HCT116 (cell line): ENCODE measurements around the gene GALNT2. TPM values are rescaled to one million over a fixed set of nuclear protein-coding genes. Genes with fewer than 3 reads are reported as not detected.

Experiments used
- ATAC-seq: fragments of 200-7000 bp; cut with Tn5 transposase; 2 replicates; pipeline ENCODE4 v1.9.1; 2020; ENCODE audit warnings: mild to moderate bottlenecking, moderate library complexity
- BruUV-seq: library from RNA; stranded (reverse); fragments of 400-500 nt; replicated peaks from 2 replicates; lab custom pipeline; 2021; lab: Mats Ljungman, UMichigan
- CTCF ChIA-PET: fragments of 300-600 bp; sonication (Branson Sonifier 250); formaldehyde crosslinking; loops from one replicate; lab custom pipeline; 2021; ENCODE audit warnings: antibody characterized with exemption; lab: Charles Lee
- POLR2A ChIA-PET: fragments of 300-600, 350-600 bp; sonication (Branson Sonifier 250); formaldehyde crosslinking; loops from one replicate; lab custom pipeline; 2021; ENCODE audit warnings: antibody characterized with exemption; lab: Charles Lee
- RAD21 ChIA-PET, 2 experiments: fragments of 300-600 bp; sonication (Branson Sonifier 250); formaldehyde crosslinking; loops; one replicate each; lab custom pipeline; 2023; ENCODE audit warnings: low total read pairs in 2 of 2; ENCODE audit not compliant: uncharacterized antibody in 2 of 2, unreplicated experiment in 2 of 2, low non-redundant PET in 1 of 2; lab: Charles Lee
- DNase-seq: peaks from one replicate; pipeline ENCODE4 v3.0.0-alpha.2; 2010; ENCODE audit warnings: low read depth, low spot score
- H2AFZ ChIP-seq: fragments of 200-600 bp; shearing (Covaris generic), sonication (generic); 2 replicates; pipeline ENCODE4 v1.6.1; 2017; ENCODE audit warnings: low read depth, mixed run types, mixed read lengths, antibody characterized with exemption, low read length; ENCODE audit not compliant: poor library complexity, severe bottlenecking
- H3K27ac ChIP-seq: 2 replicates; pipeline ENCODE4 v1.5.1; 2012; ENCODE audit warnings: low read depth, low read length
- H3K27me3 ChIP-seq: fragments of 200-600 bp; sonication (generic); 2 replicates; pipeline ENCODE4 v1.6.1; 2016; ENCODE audit warnings: mixed run types, low read length, mixed read lengths; ENCODE audit not compliant: insufficient read depth
- H3K36me3 ChIP-seq, 2 experiments: fragments of 200-500 bp in 1 of 2; fragments of 200-600 bp in 1 of 2; sonication (Bioruptor generic) in 1 of 2; sonication (generic) in 1 of 2; 2 replicates each; pipeline versions ENCODE4 v1.5.1 to v1.6.1; 2014 to 2016; ENCODE audit warnings: low read length in 2 of 2, inconsistent platforms in 1 of 2, mixed read lengths in 1 of 2, mixed run types in 1 of 2; ENCODE audit not compliant: insufficient read depth in 2 of 2, control insufficient read depth in 1 of 2
- H3K4me1 ChIP-seq, 2 experiments: fragments of 200-600 bp in 1 of 2; sonication (generic) in 1 of 2; 2 replicates each; pipeline versions ENCODE4 v1.5.1 to v1.6.1; 2012 to 2017; ENCODE audit warnings: low read length in 2 of 2, inconsistent platforms in 1 of 2, mild to moderate bottlenecking in 1 of 2, mixed read lengths in 1 of 2, mixed run types in 1 of 2, moderate library complexity in 1 of 2; ENCODE audit not compliant: insufficient read depth in 2 of 2, control insufficient read depth in 1 of 2
- H3K4me2 ChIP-seq: fragments of 200-600 bp; sonication (generic); 2 replicates; pipeline ENCODE4 v1.6.1; 2017; ENCODE audit warnings: mixed run types, low read length, mixed read lengths
- H3K4me3 ChIP-seq, 2 experiments: fragments of 200-600 bp in 1 of 2; sonication (generic) in 1 of 2; replicated peaks in 1 of 2; 2 replicates each; pipeline ENCODE4 v1.5.1; 2011 to 2016; ENCODE audit warnings: low read length in 2 of 2, control low read depth in 1 of 2, low read depth in 1 of 2, mild to moderate bottlenecking in 1 of 2, mixed read lengths in 1 of 2, mixed run types in 1 of 2
- H3K79me2 ChIP-seq: fragments of 200-600 bp; sonication (generic); 2 replicates; pipeline ENCODE4 v1.6.1; 2017; ENCODE audit warnings: mild to moderate bottlenecking, mixed run types, low read length, moderate library complexity, mixed read lengths; ENCODE audit not compliant: insufficient read depth
- H3K9ac ChIP-seq: fragments of 200-600 bp; sonication (generic); 2 replicates; pipeline ENCODE4 v1.6.1; 2016; ENCODE audit warnings: low read length, mixed read lengths
- H3K9me2 ChIP-seq: fragments of 200-600 bp; sonication (generic), shearing (Covaris generic); 2 replicates; pipeline ENCODE4 v1.6.1; 2017; ENCODE audit warnings: mixed run types, mild to moderate bottlenecking, moderate library complexity; ENCODE audit not compliant: insufficient read depth
- H3K9me3 ChIP-seq, 2 experiments: fragments of 200-500 bp in 1 of 2; fragments of 200-600 bp in 1 of 2; sonication (Bioruptor generic) in 1 of 2; sonication (generic) in 1 of 2; 2 replicates each; pipeline ENCODE4 v1.6.1; 2014 to 2017; ENCODE audit warnings: low read length in 2 of 2, mixed read lengths in 2 of 2, inconsistent platforms in 1 of 2, low read depth in 1 of 2, mild to moderate bottlenecking in 1 of 2, mixed run types in 1 of 2, moderate library complexity in 1 of 2; ENCODE audit not compliant: control insufficient read depth in 1 of 2, insufficient read depth in 1 of 2
- H4K20me1 ChIP-seq: fragments of 200-600 bp; sonication (generic), shearing (Covaris generic); 2 replicates; pipeline ENCODE4 v1.6.1; 2017; ENCODE audit warnings: mixed run types, mild to moderate bottlenecking, moderate library complexity; ENCODE audit not compliant: insufficient read depth
- CEBPB ChIP-seq: IDR thresholded peaks from 2 replicates; pipeline ENCODE4 v1.6.1; 2012; ENCODE audit warnings: low read depth
- EGR1 ChIP-seq: IDR thresholded peaks from 2 replicates; pipeline ENCODE4 v1.6.1; 2012; ENCODE audit warnings: low read depth
- ELF1 ChIP-seq: IDR thresholded peaks from 2 replicates; pipeline ENCODE4 v1.6.1; 2012; ENCODE audit warnings: low read depth, borderline replicate concordance
- EZH2 ChIP-seq: fragments of 200-600 bp; sonication (generic); IDR thresholded peaks from 2 replicates; pipeline ENCODE4 v1.6.1; 2017; ENCODE audit warnings: antibody characterized with exemption, mixed run types
- FOSL1 ChIP-seq: IDR thresholded peaks from 2 replicates; pipeline ENCODE4 v1.6.1; 2012; ENCODE audit warnings: low read depth
- JUND ChIP-seq: IDR thresholded peaks from 2 replicates; pipeline ENCODE4 v1.6.1; 2012
- POLR2A ChIP-seq: IDR thresholded peaks from 2 replicates; pipeline ENCODE4 v1.7.0; 2011; ENCODE audit warnings: borderline replicate concordance; ENCODE audit not compliant: insufficient read depth, insufficient read length; ENCODE audit errors: extremely low read depth
- POLR2AphosphoS5 ChIP-seq: IDR thresholded peaks from 2 replicates; pipeline ENCODE4 v1.6.1; 2011; ENCODE audit warnings: mild to moderate bottlenecking, low read depth, low read length, moderate library complexity
- RAD21 ChIP-seq: IDR thresholded peaks from 2 replicates; pipeline ENCODE4 v1.6.1; 2012; ENCODE audit warnings: low read depth, mild to moderate bottlenecking
- TCF7L2 ChIP-seq: IDR thresholded peaks from 2 replicates; pipeline ENCODE4 v1.7.0; 2011; ENCODE audit warnings: borderline replicate concordance, inconsistent platforms; ENCODE audit not compliant: insufficient read depth, insufficient read length; ENCODE audit errors: extremely low read depth
- ZNF274 ChIP-seq: fragments of 200-500 bp; sonication (Bioruptor generic); IDR thresholded peaks from 2 replicates; pipeline ENCODE4 v1.6.1; 2014; ENCODE audit warnings: mild to moderate bottlenecking, low read depth, low read length, inconsistent platforms
- intact Hi-C: fragments of 100-400 bp; cut with micrococcal nuclease; formaldehyde crosslinking; loops from 2 replicates; pipeline ENCODE4 v1.10.0; 2022
- total RNA-seq: library from RNA; stranded (reverse); gene quantifications from one replicate; pipeline ENCODE4 v1.2.1, GENCODE V29; 2021; ENCODE audit not compliant: unreplicated experiment

GALNT2 gene
- total RNA-seq, 1 experiment from 2014 or later = 40.8 TPM

DNA sequence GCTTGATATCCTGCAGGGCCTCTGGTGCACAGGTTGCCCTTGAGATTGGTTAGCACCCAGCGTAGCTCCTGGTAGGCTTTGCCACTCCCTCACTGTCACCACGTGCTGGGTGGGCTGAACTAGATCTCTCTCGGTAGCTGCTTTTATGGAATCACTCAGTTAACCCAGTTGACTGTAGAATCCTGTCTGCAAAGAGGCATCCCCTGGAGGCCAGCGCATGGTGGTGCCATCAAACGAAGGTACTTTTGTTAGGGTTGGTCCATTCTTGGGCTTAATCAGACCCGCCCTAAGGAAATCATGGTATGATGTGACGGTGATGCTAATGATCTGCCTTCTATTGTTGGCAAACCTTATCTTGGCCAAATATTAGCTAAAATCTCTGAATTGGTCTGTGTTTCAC, 153.4 kb downstream of the GALNT2 start:
- Histone ChIP-seq H3K4me2 (no peak overlapping the region), H3K4me3 (no peak overlapping the region), H3K9ac (no peak overlapping the region), H3K4me1 (no peaks in the 10 kb centered on the region), H3K27ac (no peak overlapping the region), H2AFZ (no peak overlapping the region), H3K79me2 (no peaks in the 10 kb centered on the region), H3K27me3 (no peaks in the 10 kb centered on the region), H3K9me3 (no peaks in the 10 kb centered on the region), H3K9me2 (no peaks in the 10 kb centered on the region; the same call in 1 of the 2 replicates), H3K36me3 (no peaks in the 10 kb centered on the region), H4K20me1 (no peaks in the 10 kb centered on the region)
- RAD21 ChIA-PET = no interaction called here
- TF ChIP-seq FOSL1 (no peak), POLR2A (no peak), CEBPB (no peak), EZH2 (no peak)
- POLR2A ChIA-PET = no interaction called here
- ATAC-seq = no peak; the same call in 1 of the 2 replicates
- intact Hi-C loops = no loop called here
- no TSS peak for BruUV-seq
- DNase-seq = no peak
- CTCF ChIA-PET = no interaction called here

- H3K27ac ChIP-seq = no peak overlapping the region
- no peak overlapping the region for H3K4me2 ChIP-seq
- TF ChIP-seq JUND = no peak
- no peak for TF ChIP-seq TCF7L2
- no peak for TF ChIP-seq POLR2AphosphoS5
- TF ChIP-seq RAD21 = no peak
- TF ChIP-seq EGR1 = no peak
- TF ChIP-seq ZNF274 = no peak
- no peak for TF ChIP-seq ELF1
- TF ChIP-seq, all 23 proteins: peak for 0
- no TSS peak for BruUV-seq
- Histone ChIP-seq H3K9me3 (no peaks in the 10 kb centered on the region), H2AFZ (no peak overlapping the region), H3K9me2 (no peaks in the 10 kb centered on the region; the same call in 1 of the 2 replicates), H3K9ac (no peak overlapping the region), H3K27me3 (no peaks in the 10 kb centered on the region), H3K4me1 (no peaks in the 10 kb centered on the region), H3K4me3 (no peak overlapping the region), H3K79me2 (no peaks in the 10 kb centered on the region), H3K36me3 (no peaks in the 10 kb centered on the region), H4K20me1 (no peaks in the 10 kb centered on the region)
- intact Hi-C loops = no loop called here
- no peak for DNase-seq
- ChIA-PET CTCF (no interaction called here), RAD21 (no interaction called here), POLR2A (no interaction called here)
- ATAC-seq = no peak
Observed at GRCh38 chr1:230220907-230221306, 153.9 kb downstream of the GALNT2 start.
